ENCODE measurements around the gene HIPK4. TPM values are rescaled to one million over a fixed set of nuclear protein-coding genes. Genes with fewer than 3 reads are reported as not detected.
"Not testable (repeated sequence)": the region's sequence is repeated elsewhere in the genome, so short reads cannot be mapped to it uniquely, and the experiment has no call there.

The HIPK4 gene
- polyA plus RNA-seq, 1 donor, result 1.6 TPM

DNA sequence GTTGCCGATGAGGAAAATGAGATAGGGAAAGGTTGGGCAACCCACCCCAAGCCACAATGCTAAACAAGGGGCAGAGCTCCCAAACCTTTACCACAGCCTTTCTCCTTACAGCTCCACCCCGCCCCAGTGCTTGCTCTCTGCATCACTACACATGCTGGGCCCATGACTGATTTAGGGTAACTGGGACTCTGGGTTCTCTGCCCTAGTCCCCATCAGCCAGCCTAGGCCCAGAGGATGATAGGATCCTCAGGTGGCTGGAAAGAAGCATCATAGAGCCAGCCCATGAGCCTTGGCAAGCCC lies 53.4 kb downstream of the HIPK4 start:
- DNase-seq, result no peak

GRCh38 chr19:40335855-40336600 lies 54.0 kb downstream of the HIPK4 start:
- no peak for DNase-seq

DNA sequence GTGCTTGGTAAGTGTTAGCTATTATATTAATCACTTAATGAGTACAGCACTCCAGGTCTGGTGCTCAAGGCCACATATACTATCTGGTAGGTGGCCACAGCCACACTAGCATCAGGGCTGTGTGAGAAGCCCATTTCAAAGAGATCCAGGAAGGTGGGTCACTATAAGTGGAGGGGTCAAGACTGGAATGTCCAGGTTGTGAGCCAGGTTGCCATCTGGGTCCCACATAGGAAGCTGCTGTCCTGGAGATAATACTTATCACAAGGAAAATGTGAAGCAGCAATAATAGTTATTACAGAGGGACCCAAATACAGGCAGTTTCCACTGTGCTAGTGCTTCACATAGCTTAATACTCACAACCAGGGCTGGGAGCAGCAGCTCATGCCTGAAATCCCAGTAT lies 54.9 kb downstream of the HIPK4 start:
- DNase-seq, result no peak

DNA sequence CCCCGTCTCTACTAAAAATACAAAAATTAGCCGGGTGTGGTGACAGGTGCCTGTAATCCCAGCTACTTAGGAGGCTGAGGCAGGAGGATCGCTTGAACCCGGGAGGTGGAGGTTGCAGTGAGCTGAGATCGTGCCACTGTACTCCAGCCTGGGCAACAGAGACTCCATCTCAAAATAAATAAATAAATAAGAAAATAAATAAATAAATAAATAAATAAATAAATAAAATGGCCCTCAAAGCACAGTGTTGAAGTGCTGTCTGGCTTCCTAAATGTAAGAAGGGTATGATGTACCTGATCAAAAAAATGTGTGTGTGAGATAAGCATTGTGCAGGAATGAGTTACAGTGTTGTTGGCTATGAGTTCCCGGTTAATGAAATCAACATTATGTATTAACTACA lies 56.9 kb downstream of the HIPK4 start:
- DNase-seq, result not testable (repeated sequence)

DNA sequence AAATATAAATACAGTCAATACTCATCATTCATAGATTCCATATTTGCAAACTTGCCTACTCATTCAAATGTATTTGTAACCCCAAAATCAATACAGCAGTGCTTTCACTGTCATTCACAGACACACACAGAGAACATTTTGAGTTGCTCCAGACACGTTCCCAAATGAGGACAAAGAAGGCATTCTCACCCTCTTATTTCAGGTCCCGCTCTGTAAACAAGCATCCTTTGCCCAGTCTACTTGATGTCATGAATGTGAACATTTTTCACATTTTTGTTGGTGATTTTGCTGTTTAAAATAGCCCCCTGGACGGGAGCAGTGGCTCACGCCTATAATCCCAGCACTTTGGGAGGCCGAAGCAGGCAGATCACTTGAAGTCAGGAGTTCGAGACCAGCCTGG lies 57.3 kb downstream of the HIPK4 start:
- no peak for DNase-seq

- DNase-seq, result no peak
Measured at GRCh38 chr19:40331052-40331451, 58.9 kb downstream of the HIPK4 start.

Other genes with a start within 250 kb of the HIPK4 start
- gene MAP3K10, start 198.8 kb downstream of the HIPK4 start, polyA plus RNA-seq (ENCODE audit: insufficient read length), result 12.3 TPM
- gene TTC9B, start 171.8 kb downstream of the HIPK4 start, polyA plus RNA-seq (ENCODE audit: insufficient read length), result not detected
- 0.49 TPM for gene CCNP, start 163.5 kb downstream of the HIPK4 start, polyA plus RNA-seq (ENCODE audit: insufficient read length)
- 214 TPM for gene AKT2, start 104.8 kb downstream of the HIPK4 start, polyA plus RNA-seq (ENCODE audit: insufficient read length)
- gene C19orf47, start 41.8 kb downstream of the HIPK4 start, polyA plus RNA-seq (ENCODE audit: insufficient read length), result 106 TPM
- gene PLD3, start 41.5 kb downstream of the HIPK4 start, polyA plus RNA-seq (ENCODE audit: insufficient read length), result 242 TPM
- 11.7 TPM for gene PRX, start 23.2 kb upstream of the HIPK4 start, polyA plus RNA-seq (ENCODE audit: insufficient read length)
- 7.3 TPM for gene SERTAD1, start 35.8 kb upstream of the HIPK4 start, polyA plus RNA-seq (ENCODE audit: insufficient read length)
- 47.9 TPM for gene SERTAD3, start 54.2 kb upstream of the HIPK4 start, polyA plus RNA-seq (ENCODE audit: insufficient read length)
- 42.4 TPM for gene BLVRB, start 75.6 kb upstream of the HIPK4 start, polyA plus RNA-seq (ENCODE audit: insufficient read length)
- gene SPTBN4, start 76.8 kb upstream of the HIPK4 start, polyA plus RNA-seq (ENCODE audit: insufficient read length), result 0.19 TPM
- gene SHKBP1, start 186.7 kb upstream of the HIPK4 start, polyA plus RNA-seq (ENCODE audit: insufficient read length), result 18.7 TPM
- gene LTBP4, start 211.2 kb upstream of the HIPK4 start, polyA plus RNA-seq (ENCODE audit: insufficient read length), result 297 TPM